ENCODE data around the gene GAMT.

GAMT gene

DNA sequence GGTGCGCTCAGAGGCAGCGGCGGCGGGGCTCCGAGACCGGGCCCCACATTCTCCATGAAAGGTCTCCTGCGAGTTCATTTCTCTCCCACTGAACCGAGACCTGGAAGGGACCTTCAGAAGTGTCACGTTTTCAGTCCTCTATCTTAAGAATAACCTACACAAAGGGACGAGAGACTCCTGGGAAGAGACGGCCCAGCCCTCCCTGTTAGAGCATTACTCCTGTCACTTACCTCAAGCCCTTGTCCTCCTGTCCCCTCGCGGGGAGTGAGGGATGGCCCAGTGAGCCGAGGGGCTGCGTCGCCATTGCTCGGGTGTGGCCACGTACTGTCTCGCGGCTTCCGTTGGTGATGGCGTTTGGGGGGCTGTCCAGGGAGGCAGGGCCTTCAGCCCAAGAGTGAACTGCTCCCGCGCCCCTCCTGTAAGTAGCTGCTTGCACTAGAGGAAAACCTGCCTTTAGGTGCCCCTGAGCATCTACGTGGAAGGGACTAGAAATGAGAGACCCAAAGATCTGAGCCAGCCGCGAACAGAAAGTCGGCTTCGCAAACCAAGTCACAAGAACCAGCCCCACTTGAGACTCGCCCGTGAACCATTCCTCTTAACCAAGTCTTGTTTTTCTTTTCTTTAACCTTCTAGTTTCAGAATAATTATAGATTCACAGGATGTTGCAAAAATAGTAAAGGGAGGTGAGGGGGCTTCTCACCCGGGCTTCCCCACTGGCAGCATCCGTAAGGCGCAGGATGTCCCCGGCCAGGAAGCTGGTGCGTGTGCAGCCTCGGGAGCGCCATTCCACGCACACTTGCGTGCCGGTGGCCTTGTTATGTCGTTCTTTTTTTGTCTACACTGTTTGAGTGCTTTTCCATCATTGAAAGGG is 38.7 kb downstream of the GAMT start:
- no peak for DNase-seq

DNA sequence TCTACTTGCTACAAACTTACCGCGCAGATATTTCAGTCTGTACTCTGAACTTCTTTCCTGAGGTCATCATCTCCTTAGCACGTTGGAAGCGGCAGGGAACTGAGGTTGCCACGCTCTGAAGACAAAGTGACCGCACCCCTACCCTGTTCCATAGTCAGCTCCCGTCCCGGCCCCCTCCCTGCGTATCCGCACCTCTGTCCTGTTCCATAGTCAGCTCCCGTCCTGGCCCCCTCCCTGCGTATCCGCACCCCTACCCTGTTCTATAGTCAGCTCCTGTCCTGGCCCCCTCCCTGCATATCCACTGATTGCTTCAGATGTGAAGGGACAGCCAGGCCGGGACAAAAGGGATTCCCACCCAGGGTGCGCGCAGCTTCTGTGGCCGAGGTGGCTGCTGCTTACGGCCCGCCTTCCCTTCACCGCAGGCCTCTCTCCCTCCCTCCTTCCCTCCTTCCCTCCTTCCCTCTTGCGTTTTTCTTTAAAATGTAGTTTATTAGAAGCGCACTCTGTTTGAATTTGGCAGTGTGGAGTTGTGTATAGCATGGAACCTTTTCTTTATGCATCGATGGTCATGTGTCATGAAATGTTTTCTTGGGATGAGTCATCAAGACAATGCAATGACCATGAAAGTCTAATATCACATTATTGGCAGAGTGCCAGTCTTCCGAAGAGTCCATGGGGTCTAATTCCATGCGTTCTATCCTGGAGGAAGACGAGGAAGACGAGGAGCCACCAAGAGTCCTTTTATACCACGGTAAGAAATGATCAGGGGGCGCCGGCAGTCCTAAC is 39.5 kb downstream of the GAMT start:
- no peak for DNase-seq

DNA sequence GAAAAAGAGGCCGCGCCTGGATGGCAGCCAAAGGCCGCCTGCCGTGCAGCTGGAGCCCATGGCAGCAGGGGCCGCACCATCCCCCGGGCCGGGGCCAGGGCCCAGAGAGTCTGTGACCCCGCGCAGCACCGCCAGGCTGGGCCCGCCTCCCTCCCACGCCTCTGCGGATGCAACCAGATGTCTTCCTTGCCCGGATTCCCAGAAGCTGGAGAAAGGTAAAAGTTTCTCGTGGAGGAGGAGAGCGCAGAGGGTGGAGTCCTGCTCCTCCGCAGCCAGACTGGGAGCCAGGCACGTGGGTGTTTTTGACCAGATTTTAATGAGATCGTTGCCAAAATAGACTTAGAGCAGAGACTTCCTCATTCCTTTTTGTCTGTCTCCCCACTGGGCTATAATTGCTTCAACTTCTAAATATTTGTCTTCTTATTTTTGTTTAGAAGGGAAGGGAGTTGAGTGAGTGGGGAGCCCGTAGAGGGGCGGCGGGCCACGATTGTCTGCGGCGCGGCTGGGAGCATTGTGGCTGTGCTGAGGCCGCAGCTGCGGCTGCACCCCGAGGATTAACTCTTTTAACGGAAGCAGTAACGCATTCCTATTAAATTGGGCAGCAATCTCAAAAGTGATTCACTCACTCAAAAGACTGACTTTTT is 40.4 kb downstream of the GAMT start:
- DNase-seq: no peak

DNA sequence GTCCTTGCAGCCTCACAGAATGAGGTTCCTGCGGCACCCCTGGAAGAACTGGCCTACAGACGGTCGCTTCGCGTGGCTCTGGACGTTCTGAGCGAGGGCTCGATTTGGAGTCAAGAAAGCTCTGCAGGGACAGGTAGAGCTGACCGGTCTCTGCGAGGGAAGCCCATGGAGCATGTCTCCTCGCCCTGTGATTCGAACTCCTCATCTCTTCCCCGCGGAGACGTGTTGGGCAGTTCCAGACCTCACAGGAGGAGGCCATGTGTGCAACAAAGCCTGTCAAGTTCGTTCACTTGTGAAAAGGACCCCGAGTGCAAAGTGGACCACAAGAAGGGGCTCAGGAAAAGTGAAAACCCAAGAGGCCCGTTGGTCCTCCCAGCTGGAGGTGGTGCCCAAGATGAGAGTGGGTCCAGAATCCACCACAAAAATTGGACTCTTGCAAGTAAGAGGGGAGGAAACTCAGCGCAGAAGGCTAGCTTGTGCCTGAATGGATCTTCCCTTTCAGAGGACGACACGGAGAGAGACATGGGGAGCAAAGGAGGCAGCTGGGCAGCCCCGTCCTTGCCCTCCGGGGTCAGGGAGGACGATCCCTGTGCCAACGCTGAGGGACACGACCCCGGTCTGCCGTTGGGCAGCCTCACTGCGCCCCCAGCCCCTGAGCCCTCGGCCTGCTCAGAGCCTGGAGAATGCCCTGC is 41.1 kb downstream of the GAMT start:
- no peak for DNase-seq

DNA sequence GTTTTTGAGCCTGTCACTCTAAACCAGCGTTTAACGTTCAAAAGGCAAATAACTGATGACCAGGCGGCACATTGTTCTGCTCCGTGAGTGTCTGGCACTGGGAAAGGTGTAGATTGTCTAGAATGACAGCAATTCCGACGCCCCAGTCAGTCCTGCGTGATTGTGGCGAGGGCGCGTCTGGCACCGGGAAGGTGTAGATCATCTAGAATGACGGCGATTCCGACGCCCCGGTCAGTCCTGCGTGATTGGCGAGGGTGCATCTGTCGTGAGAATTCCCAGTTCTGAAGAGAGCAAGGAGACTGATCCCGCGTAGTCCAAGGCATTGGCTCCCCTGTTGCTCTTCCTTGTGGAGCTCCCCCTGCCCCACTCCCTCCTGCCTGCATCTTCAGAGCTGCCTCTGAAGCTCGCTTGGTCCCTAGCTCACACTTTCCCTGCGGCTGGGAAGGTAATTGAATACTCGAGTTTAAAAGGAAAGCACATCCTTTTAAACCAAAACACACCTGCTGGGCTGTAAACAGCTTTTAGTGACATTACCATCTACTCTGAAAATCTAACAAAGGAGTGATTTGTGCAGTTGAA is 43.7 kb downstream of the GAMT start:
- DNase-seq: no peak

DNA sequence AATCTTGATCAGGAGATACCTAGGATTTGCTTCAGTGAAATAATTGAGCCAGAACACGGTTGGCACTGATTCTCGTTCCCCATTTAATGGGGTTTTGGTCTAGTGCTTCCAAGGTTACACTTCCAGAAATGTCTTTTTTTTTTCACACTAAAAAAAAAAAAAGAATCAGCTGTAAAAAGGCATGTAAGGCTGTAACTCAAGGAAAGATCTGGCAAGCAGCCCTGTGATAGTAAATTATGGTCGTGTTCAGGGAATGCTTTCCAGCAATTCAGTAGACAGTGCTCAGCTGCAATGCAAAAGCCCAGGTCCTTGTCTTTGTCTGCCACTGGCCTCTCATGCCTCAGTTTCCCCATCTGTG is 44.9 kb downstream of the GAMT start:
- no peak for DNase-seq

DNA sequence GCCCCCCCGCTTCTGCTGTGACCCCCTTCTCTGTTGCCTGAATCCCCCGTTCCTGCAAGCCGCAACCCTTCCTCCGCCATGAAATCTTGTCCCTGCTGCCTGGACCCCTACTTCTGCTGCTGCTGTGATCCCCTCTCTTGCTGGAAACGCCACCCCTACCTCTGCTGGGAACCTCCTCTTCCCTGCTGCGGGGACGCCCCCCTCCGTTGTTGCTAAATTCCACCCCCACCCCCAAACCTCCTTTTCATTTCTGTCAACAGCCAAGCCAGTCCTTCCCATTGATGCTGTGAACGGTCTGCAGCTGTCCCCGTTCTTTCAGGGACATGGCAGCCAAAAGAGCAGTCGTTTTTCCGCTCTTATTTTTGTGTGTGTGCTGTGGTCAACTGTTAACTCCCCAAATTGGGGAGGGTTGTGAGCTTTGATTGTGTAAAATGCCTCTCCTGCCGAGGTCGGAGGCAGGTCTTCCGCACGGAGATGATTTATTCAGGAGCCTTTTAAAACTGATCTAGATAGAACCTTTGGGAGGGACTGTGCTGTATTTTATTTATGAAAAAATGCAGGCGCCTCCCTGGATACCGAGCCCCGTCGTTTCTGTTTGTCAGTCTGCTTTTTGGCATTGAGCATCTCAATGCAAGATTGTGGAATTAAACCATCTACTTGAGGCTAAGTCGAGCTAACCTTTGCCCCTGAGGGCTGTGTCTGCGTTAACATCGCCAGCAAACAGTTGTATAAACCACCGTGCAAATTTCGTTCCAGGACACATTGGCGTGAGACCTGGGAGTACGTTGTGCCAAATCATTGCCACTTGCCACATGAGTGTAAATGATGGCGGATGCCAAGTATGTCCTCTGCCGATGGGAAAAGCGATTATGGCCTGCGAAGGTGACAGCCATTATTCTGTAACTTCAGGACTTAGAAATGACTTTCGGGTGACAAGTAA is 45.5 kb downstream of the GAMT start:
- no peak for DNase-seq

DNA sequence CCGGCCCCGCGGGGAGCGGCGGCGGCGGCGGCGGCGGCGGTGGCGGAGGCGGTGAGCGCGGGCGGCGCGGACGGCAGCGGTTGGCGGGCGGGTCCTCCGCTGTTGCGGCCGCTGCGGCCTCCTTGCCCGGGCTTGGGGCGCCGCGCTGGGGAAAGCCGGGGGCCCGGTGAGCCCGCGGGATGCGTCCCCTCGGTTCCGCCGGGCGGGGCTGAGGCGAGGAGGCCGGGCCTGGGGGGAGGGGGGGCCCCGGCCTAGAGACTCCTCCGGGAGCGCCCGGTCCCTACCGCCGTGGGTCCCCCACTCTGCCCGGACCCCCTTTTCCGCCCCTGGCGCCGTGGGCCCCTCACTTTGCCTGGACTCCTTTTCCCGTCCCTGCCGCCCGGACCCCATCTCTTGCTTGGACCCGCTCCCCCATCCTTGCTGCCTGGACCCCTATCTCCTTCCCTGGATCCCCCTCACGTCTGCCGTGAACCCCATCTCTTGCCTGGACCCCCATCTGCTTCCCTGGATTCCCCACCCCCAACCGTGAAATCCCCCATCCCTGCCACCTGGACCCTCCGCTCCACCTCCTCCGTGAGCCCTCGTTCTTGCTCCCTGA is 46.3 kb downstream of the GAMT start:
- DNase-seq: no peak

DNA sequence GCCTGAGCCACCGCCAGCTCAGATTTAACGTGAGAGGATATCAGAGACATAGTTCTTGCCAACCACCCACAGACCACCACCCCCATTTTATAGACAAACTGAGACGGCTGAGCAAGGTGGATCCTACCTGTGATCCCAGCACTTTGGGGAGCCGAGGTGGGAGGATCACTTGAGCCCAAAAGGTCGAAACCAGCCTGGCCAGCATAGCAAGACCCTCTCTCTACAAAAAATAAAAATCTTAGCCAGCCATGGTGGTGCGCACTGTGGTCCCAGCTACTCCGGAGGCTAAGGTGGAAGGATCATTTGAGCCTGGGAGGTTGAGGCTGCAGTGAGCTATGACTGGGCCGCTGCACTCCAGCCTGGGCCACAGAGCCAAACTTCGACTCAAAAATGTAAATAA is 48.2 kb downstream of the GAMT start:
- DNase-seq: no peak

DNA sequence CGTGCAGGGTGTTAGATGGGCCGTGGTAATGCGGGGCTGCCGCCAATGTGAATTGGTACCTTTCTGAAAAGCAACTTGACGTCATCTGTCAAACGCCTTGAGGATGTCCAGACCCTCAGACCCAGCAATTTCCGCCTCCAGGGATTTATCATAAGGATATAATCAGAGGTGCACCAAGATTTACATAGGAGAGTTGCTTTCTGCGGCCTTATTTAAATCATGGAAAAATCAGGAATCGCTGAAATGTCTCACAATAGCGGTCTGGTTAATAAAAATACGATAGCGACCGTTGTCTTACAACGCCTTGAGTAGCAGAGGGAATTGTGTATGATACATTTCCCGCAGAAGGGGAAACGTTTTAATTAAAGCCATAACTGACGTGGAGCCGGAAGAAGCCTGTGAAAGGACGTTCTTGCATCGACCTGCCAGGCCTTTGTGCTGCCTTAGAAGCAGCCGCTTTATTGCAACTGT is 49.9 kb downstream of the GAMT start:
- no peak for DNase-seq

DNA sequence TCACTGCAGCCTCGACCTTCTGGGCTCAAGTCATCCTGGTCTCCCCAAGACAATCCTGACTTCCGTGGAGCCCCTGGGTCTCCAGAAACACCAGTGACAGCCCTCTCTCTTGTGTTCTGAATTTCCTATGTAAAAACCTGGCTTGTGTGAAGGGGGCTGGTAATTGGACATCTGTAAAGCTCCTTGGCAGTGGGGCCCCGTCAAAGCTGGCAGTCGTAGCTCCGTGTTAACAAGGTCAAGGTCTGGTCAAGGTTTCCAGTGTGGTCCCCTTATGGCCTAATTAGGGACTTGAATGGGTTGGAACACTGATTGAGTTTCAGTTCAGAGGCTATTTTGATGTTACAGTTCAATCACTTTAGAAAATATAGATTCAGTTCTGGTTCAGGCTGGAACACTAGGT is 50.5 kb downstream of the GAMT start:
- no peak for DNase-seq

DNA sequence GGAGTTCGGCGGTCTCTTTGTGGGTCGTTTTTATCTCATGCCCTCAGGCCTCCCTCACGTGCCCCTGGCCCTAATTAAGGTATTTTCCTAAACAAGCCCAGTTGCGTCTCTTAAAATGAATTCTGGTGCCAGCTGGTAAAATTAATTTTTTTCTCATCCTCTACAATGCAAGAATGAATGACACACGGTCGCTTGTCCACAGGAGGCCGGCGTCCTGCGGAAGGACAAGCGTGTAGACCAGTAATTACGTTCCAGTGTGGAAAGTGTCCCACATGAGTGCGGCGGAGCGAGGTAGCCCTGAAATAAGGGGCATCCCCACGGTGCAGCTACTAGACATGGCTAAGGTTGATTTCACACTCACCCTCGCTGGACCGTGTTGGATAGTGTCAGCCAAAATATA is 52.1 kb downstream of the GAMT start:
- no peak for DNase-seq

Measured in NCI-H2029 (cell line).